ENCODE measurements around the gene GFRA1. TPM values are rescaled to one million over a fixed set of nuclear protein-coding genes. Genes with fewer than 3 reads are reported as not detected.

The GFRA1 gene
- total and polyA plus RNA-seq, 2 donors (not counting 1 experiment from before 2014, with no cell fraction given) = not detected

DNA sequence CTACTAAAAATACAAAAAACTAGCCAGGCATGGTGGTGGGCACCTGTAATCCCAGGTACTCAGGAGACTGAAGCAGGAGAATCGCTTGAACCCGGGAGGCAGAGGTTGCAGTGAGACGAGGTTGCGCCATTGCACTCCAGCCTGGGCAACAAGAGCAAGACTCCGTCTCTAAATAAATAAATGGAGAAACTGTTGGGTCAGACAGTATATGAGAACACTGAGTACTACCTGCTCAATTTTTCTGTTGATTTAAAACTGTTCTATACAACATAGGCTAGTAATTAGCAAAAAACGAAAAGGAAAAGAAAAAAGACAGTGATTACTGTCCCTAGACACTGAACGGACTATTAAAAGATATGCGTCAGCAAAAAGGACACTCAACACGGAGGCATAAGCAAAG lies 26.7 kb downstream of the GFRA1 start:
- Histone ChIP-seq H4K20me1 (ENCODE audit: control insufficient read depth, insufficient read depth, low read length, poor library complexity, severe bottlenecking) (no peaks in the 10 kb centered on the region), H3K4me1 (ENCODE audit: control insufficient read depth in 2 of 2, insufficient read depth in 2 of 2, low read length in 2 of 2) (no peaks in the 10 kb centered on the region), H3K36me3 (replicated peaks in 1 of 2; ENCODE audit: control extremely low read depth in 1 of 2, control insufficient read depth in 1 of 2, extremely low read depth in 1 of 2, insufficient read depth in 2 of 2, low read length in 1 of 2) (no peaks in the 10 kb centered on the region), H3K9me3 (ENCODE audit: control extremely low read depth in 1 of 3, control insufficient read depth in 2 of 3, insufficient read depth in 1 of 3, low read length in 2 of 3) (peaks cover 0 to 4% (median 0%) of the 10 kb centered on the region in 3 donors), H3K27me3 (replicated peaks in 1 of 4; ENCODE audit: control extremely low read depth in 1 of 4, control insufficient read depth in 3 of 4, insufficient read depth in 4 of 4, low read length in 3 of 4) (no peaks in the 10 kb centered on the region), H2AFZ (ENCODE audit: insufficient read depth, low read depth, low read length, poor library complexity, severe bottlenecking) (no peak overlapping the region), H3K9ac (ENCODE audit: low read length) (no peak overlapping the region), H3K79me2 (ENCODE audit: control insufficient read depth, insufficient read depth, low read length) (no peaks in the 10 kb centered on the region), H3K4me3 (ENCODE audit: control extremely low read depth in 1 of 5, extremely low read depth in 1 of 5, insufficient read depth in 1 of 5, low read depth in 2 of 5, low read length in 4 of 5) (no peak overlapping the region), H3K4me2 (replicated peaks; ENCODE audit: low read depth, low read length, poor library complexity, severe bottlenecking) (no peak overlapping the region), H3K27ac (ENCODE audit: low read length in 2 of 2) (no peak overlapping the region)
- H3K4me3 Mint-ChIP-seq = no peak overlapping the region
- no CpG with 5 or more reads among the region's 9 CpGs for WGBS (ENCODE audit: insufficient coverage)
- ChIA-PET POLR2A (no interaction called here), CTCF (no interaction called here)
- ATAC-seq (ENCODE audit: low read depth) = no peak
- H3K9me3 Mint-ChIP-seq (ENCODE audit: insufficient read depth) = no peaks in the 10 kb centered on the region
- no peak for DNase-seq
- TF ChIP-seq, protein P1, sequence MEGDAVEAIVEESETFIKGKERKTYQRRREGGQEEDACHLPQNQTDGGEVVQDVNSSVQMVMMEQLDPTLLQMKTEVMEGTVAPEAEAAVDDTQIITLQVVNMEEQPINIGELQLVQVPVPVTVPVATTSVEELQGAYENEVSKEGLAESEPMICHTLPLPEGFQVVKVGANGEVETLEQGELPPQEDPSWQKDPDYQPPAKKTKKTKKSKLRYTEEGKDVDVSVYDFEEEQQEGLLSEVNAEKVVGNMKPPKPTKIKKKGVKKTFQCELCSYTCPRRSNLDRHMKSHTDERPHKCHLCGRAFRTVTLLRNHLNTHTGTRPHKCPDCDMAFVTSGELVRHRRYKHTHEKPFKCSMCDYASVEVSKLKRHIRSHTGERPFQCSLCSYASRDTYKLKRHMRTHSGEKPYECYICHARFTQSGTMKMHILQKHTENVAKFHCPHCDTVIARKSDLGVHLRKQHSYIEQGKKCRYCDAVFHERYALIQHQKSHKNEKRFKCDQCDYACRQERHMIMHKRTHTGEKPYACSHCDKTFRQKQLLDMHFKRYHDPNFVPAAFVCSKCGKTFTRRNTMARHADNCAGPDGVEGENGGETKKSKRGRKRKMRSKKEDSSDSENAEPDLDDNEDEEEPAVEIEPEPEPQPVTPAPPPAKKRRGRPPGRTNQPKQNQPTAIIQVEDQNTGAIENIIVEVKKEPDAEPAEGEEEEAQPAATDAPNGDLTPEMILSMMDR (IDR thresholded peaks at IDR 0.05) = no peak
- no peak for TF ChIP-seq EZH2 (IDR thresholded peaks at IDR 0.05; ENCODE audit: borderline replicate concordance, insufficient read depth, low read depth, low read length, poor library complexity, severe bottlenecking)
- H3K27me3 Mint-ChIP-seq = no peaks in the 10 kb centered on the region
- H3K27ac Mint-ChIP-seq = no peak overlapping the region
- no peaks in the 10 kb centered on the region for H3K4me1 Mint-ChIP-seq
- intact Hi-C loops (cut with micrococcal nuclease) = no loop called here

DNA sequence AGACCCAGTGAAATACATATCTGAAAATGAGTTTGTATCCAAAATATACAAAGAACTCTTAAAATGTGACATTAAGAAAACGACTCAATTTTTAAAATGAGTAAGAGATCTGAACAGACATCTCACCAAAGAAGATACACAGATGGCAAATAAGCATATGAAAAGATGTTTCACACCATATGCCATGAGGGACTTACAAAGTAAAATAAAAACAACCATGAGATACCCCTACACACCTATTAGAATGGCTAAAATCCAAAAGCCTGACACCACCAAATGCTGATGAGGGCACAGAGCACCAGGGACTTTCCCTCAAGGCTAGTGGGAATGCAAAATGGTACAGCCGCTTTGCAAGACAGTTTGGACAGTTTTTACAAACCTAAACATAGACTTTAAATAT lies 27.9 kb downstream of the GFRA1 start:
- Histone ChIP-seq H3K4me3 (ENCODE audit: control extremely low read depth in 1 of 5, extremely low read depth in 1 of 5, insufficient read depth in 1 of 5, low read depth in 2 of 5, low read length in 4 of 5) (no peak overlapping the region), H3K9ac (ENCODE audit: low read length) (no peak overlapping the region), H2AFZ (ENCODE audit: insufficient read depth, low read depth, low read length, poor library complexity, severe bottlenecking) (no peak overlapping the region), H3K36me3 (replicated peaks in 1 of 2; ENCODE audit: control extremely low read depth in 1 of 2, control insufficient read depth in 1 of 2, extremely low read depth in 1 of 2, insufficient read depth in 2 of 2, low read length in 1 of 2) (no peaks in the 10 kb centered on the region), H3K9me3 (ENCODE audit: control extremely low read depth in 1 of 3, control insufficient read depth in 2 of 3, insufficient read depth in 1 of 3, low read length in 2 of 3) (no peaks in the 10 kb centered on the region), H3K27ac (ENCODE audit: low read length in 2 of 2) (no peak overlapping the region), H3K4me2 (replicated peaks; ENCODE audit: low read depth, low read length, poor library complexity, severe bottlenecking) (no peak overlapping the region), H4K20me1 (ENCODE audit: control insufficient read depth, insufficient read depth, low read length, poor library complexity, severe bottlenecking) (no peaks in the 10 kb centered on the region), H3K27me3 (replicated peaks in 1 of 4; ENCODE audit: control extremely low read depth in 1 of 4, control insufficient read depth in 3 of 4, insufficient read depth in 4 of 4, low read length in 3 of 4) (no peaks in the 10 kb centered on the region), H3K79me2 (ENCODE audit: control insufficient read depth, insufficient read depth, low read length) (no peaks in the 10 kb centered on the region), H3K4me1 (ENCODE audit: control insufficient read depth in 2 of 2, insufficient read depth in 2 of 2, low read length in 2 of 2) (no peaks in the 10 kb centered on the region)
- intact Hi-C loops (cut with micrococcal nuclease) = no loop called here
- no peaks in the 10 kb centered on the region for H3K27me3 Mint-ChIP-seq
- 83% methylated on average over 1 of the region's 2 CpGs for WGBS (ENCODE audit: insufficient coverage)
- no peak overlapping the region for H3K27ac Mint-ChIP-seq
- CTCF ChIA-PET = no interaction called here
- TF ChIP-seq, protein P1 (IDR thresholded peaks at IDR 0.05) = no peak
- no peak for TF ChIP-seq EZH2 (IDR thresholded peaks at IDR 0.05; ENCODE audit: borderline replicate concordance, insufficient read depth, low read depth, low read length, poor library complexity, severe bottlenecking)
- ATAC-seq (ENCODE audit: low read depth) (no peak), DNase-seq (no peak)
- no peaks in the 10 kb centered on the region for H3K4me1 Mint-ChIP-seq
- no peaks in the 10 kb centered on the region for H3K9me3 Mint-ChIP-seq (ENCODE audit: insufficient read depth)
- no peak overlapping the region for H3K4me3 Mint-ChIP-seq
- POLR2A ChIA-PET = no interaction called here

All from B cell (primary cell).